SK-N-SH treated with all-trans-retinoic acid at 6 μM for 48 hours (cell line): ENCODE data around the gene KLK10.

Experiments
- ATAC-seq: fragments of 200-7000 bp; cut with Tn5 transposase; 3 replicates; pipeline ENCODE4 v1.9.1; 2020; ENCODE audit warnings: mild to moderate bottlenecking, moderate library complexity
- ARNTL ChIP-seq: fragments of 450-650 bp; formaldehyde crosslinking; IDR thresholded peaks from 2 replicates; pipeline ENCODE4 v1.5.0; 2020; ENCODE audit warnings: low read depth, mild to moderate bottlenecking, moderate library complexity, borderline replicate concordance
- BACH2 ChIP-seq: fragments of 250-450 bp; sonication (Bioruptor Pico); IDR thresholded peaks from 2 replicates; pipeline ENCODE4 v1.9.0; 2021; ENCODE audit warnings: mild to moderate bottlenecking, borderline replicate concordance
- CREB5 ChIP-seq: fragments of 250-450 bp; sonication (Bioruptor Pico); IDR thresholded peaks from 2 replicates; pipeline ENCODE4 v1.5.1; 2020; ENCODE audit warnings: low read depth, mild to moderate bottlenecking, moderate library complexity
- CSDC2 ChIP-seq: fragments of 250-450 bp; sonication (Bioruptor Pico); IDR thresholded peaks from 2 replicates; pipeline ENCODE4 v1.5.0; 2020; ENCODE audit warnings: mild to moderate bottlenecking, moderate library complexity
- CSRNP3 ChIP-seq: fragments of 250-450 bp; sonication (Bioruptor Pico); IDR thresholded peaks from 2 replicates; pipeline ENCODE4 v1.5.1; 2021; ENCODE audit warnings: mild to moderate bottlenecking, moderate library complexity
- ESRRG ChIP-seq: fragments of 250-450 bp; sonication (Bioruptor Pico); IDR thresholded peaks from 2 replicates; pipeline ENCODE4 v1.6.1; 2021; ENCODE audit warnings: mild to moderate bottlenecking
- GLIS3 ChIP-seq: fragments of 250-450 bp; sonication (Bioruptor Pico); IDR thresholded peaks from 2 replicates; pipeline ENCODE4 v1.5.0; 2020; ENCODE audit warnings: mild to moderate bottlenecking, moderate library complexity
- ISL1 ChIP-seq: fragments of 250-450 bp; sonication (Bioruptor Pico); IDR thresholded peaks from 2 replicates; pipeline ENCODE4 v2.1.2; 2022; ENCODE audit warnings: mild to moderate bottlenecking, moderate library complexity
- OSR1 ChIP-seq: fragments of 250-450 bp; sonication (Bioruptor Pico); IDR thresholded peaks from 2 replicates; pipeline ENCODE4 v1.8.0; 2022; ENCODE audit warnings: moderate library complexity, mild to moderate bottlenecking, inconsistent platforms
- PATZ1 ChIP-seq: fragments of 250-450 bp; sonication (Bioruptor Pico); IDR thresholded peaks from 2 replicates; pipeline ENCODE4 v1.8.0; 2020; ENCODE audit warnings: mild to moderate bottlenecking, moderate library complexity, borderline replicate concordance
- PPARA ChIP-seq: fragments of 250-450 bp; sonication (Bioruptor Pico); IDR thresholded peaks from 2 replicates; pipeline ENCODE4 v1.5.0; 2020; ENCODE audit warnings: mild to moderate bottlenecking, borderline replicate concordance
- RARB ChIP-seq: fragments of 250-450 bp; sonication (Bioruptor Pico); IDR thresholded peaks from 2 replicates; pipeline ENCODE4 v1.8.0; 2021; ENCODE audit warnings: mild to moderate bottlenecking, moderate library complexity
- SNAI2 ChIP-seq: fragments of 250-450 bp; sonication (Bioruptor Pico); IDR thresholded peaks from 2 replicates; pipeline ENCODE4 v1.5.0; 2020; ENCODE audit warnings: mild to moderate bottlenecking, moderate library complexity
- TCF4 ChIP-seq: fragments of 250-450 bp; sonication (Bioruptor Pico); IDR thresholded peaks from 2 replicates; pipeline ENCODE4 v1.8.0; 2021; ENCODE audit warnings: mild to moderate bottlenecking, moderate library complexity, borderline replicate concordance
- TOX ChIP-seq: fragments of 250-450 bp; sonication (Bioruptor Pico); IDR thresholded peaks from 2 replicates; pipeline ENCODE4 v1.8.0; 2021; ENCODE audit warnings: mild to moderate bottlenecking, moderate library complexity, borderline replicate concordance
- TSHZ2 ChIP-seq: fragments of 250-450 bp; sonication (Bioruptor Pico); IDR thresholded peaks from 2 replicates; pipeline ENCODE4 v1.5.0; 2020; ENCODE audit warnings: mild to moderate bottlenecking, moderate library complexity
- ZC3H10 ChIP-seq: fragments of 250-450 bp; sonication (Bioruptor Pico); IDR thresholded peaks from 2 replicates; pipeline ENCODE4 v1.5.1; 2021; ENCODE audit warnings: mild to moderate bottlenecking, moderate library complexity
- ZFP3 ChIP-seq: fragments of 250-450 bp; sonication (Bioruptor Pico); IDR thresholded peaks from 2 replicates; pipeline ENCODE4 v1.5.0; 2020; ENCODE audit warnings: mild to moderate bottlenecking, moderate library complexity
- ZFP30 ChIP-seq: fragments of 450-650 bp; formaldehyde crosslinking; IDR thresholded peaks from 2 replicates; pipeline ENCODE4 v1.5.0; 2022; ENCODE audit warnings: mild to moderate bottlenecking, moderate library complexity
- ZNF565 ChIP-seq: fragments of 450-650 bp; formaldehyde crosslinking; conservative IDR thresholded peaks from 2 replicates; pipeline ENCODE4 v1.5.0; 2020; ENCODE audit warnings: low read depth, mild to moderate bottlenecking, moderate library complexity
- ZNF70 ChIP-seq: fragments of 450-650 bp; formaldehyde crosslinking; IDR thresholded peaks from 2 replicates; pipeline ENCODE4 v1.5.0; 2020; ENCODE audit warnings: mild to moderate bottlenecking, moderate library complexity
- ZNF8 ChIP-seq: fragments of 450-650 bp; formaldehyde crosslinking; IDR thresholded peaks from 2 replicates; pipeline ENCODE4 v1.5.0; 2020; ENCODE audit warnings: mild to moderate bottlenecking, moderate library complexity

Gene KLK10

GRCh38 chr19:51027873-51028272 is 8.4 kb upstream of the KLK10 start (continued):
- no peak for TF ChIP-seq TSHZ2
- no peak for TF ChIP-seq TCF4 (CRISPR knock-in tag)
- TF ChIP-seq ZNF565 (CRISPR knock-in tag): no peak
- no peak for TF ChIP-seq OSR1 (CRISPR knock-in tag)

- TF ChIP-seq CSRNP3 (CRISPR knock-in tag) (no peak), CSDC2 (CRISPR knock-in tag) (no peak), ZNF8 (CRISPR knock-in tag) (no peak), ISL1 (CRISPR knock-in tag) (no peak)
- ATAC-seq: no peak
Measured at GRCh38 chr19:51027126-51027806, 7.8 kb upstream of the KLK10 start.

GRCh38 chr19:51026554-51026831 is 7.0 kb upstream of the KLK10 start, which contains the start of gene KLK11:
KLK11 (minus strand) TSS chr19:51026616; CDS start chr19:51025631, 985 bp downstream.
- no peak for TF ChIP-seq PPARA
- no peak for TF ChIP-seq TCF4 (CRISPR knock-in tag)
- no peak for TF ChIP-seq CSDC2 (CRISPR knock-in tag)
- TF ChIP-seq OSR1 (CRISPR knock-in tag): no peak
- no peak for TF ChIP-seq ZFP30 (CRISPR knock-in tag)
- TF ChIP-seq GLIS3 (CRISPR knock-in tag): no peak
- no peak for TF ChIP-seq TSHZ2
- TF ChIP-seq ZFP3: no peak
- TF ChIP-seq ZNF565 (CRISPR knock-in tag): no peak
- TF ChIP-seq SNAI2 (CRISPR knock-in tag): no peak
- TF ChIP-seq ZNF70 (CRISPR knock-in tag): no peak
- no peak for TF ChIP-seq ARNTL (CRISPR knock-in tag)
- no peak for ATAC-seq

GRCh38 chr19:51025809-51026553 is 6.5 kb upstream of the KLK10 start:
- TF ChIP-seq ESRRG (no peak), CREB5 (CRISPR knock-in tag) (no peak), ZFP3 (no peak), TOX (CRISPR knock-in tag) (no peak), BACH2 (CRISPR knock-in tag) (no peak), TSHZ2 (no peak), RARB (CRISPR knock-in tag) (no peak), ZC3H10 (CRISPR knock-in tag) (no peak), PPARA (no peak), ARNTL (CRISPR knock-in tag) (no peak), CSDC2 (CRISPR knock-in tag) (no peak), ISL1 (CRISPR knock-in tag) (no peak), TCF4 (CRISPR knock-in tag) (no peak), PATZ1 (no peak), GLIS3 (CRISPR knock-in tag) (no peak)
- no peak for ATAC-seq
